ENCODE results near the gene MAP4K2. TPM values are rescaled to one million over a fixed set of nuclear protein-coding genes. Genes with fewer than 3 reads are reported as not detected.

The MAP4K2 gene
- total RNA-seq, 2 donors from 2014 or later = 9.2 to 13.3 TPM

DNA sequence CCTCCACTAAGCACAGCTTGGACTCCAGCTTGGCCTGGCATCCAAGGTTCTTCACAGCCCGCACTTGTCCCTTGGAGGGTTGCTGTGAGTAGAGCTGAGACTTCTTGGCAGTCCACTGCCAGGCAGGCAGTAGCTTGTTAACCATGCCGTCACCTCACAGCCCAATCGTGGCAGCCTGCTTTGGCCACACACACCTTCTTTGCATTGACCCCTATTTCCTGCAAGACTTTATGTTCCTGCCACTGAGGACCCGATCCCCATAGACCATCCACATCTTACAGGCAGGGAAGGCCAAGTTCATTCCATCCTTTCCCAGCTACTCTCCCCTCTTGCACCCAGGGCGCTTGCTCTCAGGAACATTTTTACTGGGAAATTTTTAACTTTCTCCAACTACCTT, 40.7 kb downstream of the MAP4K2 start:
- H3K27me3 ChIP-seq = no peaks in the 10 kb centered on the region
- no peaks in the 10 kb centered on the region for H3K9me3 ChIP-seq
- H3K9ac ChIP-seq (ENCODE audit: low read depth in 2 of 2, low read length in 2 of 2) = no peak overlapping the region
- H3K4me1 ChIP-seq = peaks cover 7% of the 10 kb centered on the region
- no peak overlapping the region for H3K27ac ChIP-seq
- no peak for DNase-seq
- no peak overlapping the region for H3K4me3 ChIP-seq
- H3K36me3 ChIP-seq = peaks cover 25% of the 10 kb centered on the region
- intact Hi-C loops (cut with DNase I) = no loop called here
- TF ChIP-seq, protein P1, sequence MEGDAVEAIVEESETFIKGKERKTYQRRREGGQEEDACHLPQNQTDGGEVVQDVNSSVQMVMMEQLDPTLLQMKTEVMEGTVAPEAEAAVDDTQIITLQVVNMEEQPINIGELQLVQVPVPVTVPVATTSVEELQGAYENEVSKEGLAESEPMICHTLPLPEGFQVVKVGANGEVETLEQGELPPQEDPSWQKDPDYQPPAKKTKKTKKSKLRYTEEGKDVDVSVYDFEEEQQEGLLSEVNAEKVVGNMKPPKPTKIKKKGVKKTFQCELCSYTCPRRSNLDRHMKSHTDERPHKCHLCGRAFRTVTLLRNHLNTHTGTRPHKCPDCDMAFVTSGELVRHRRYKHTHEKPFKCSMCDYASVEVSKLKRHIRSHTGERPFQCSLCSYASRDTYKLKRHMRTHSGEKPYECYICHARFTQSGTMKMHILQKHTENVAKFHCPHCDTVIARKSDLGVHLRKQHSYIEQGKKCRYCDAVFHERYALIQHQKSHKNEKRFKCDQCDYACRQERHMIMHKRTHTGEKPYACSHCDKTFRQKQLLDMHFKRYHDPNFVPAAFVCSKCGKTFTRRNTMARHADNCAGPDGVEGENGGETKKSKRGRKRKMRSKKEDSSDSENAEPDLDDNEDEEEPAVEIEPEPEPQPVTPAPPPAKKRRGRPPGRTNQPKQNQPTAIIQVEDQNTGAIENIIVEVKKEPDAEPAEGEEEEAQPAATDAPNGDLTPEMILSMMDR (IDR thresholded peaks at IDR 0.05) = no peak

GRCh38 chr11:64760759-64761420, 42.1 kb downstream of the MAP4K2 start:
- no peak overlapping the region for H3K27ac ChIP-seq
- no peak for DNase-seq

DNA sequence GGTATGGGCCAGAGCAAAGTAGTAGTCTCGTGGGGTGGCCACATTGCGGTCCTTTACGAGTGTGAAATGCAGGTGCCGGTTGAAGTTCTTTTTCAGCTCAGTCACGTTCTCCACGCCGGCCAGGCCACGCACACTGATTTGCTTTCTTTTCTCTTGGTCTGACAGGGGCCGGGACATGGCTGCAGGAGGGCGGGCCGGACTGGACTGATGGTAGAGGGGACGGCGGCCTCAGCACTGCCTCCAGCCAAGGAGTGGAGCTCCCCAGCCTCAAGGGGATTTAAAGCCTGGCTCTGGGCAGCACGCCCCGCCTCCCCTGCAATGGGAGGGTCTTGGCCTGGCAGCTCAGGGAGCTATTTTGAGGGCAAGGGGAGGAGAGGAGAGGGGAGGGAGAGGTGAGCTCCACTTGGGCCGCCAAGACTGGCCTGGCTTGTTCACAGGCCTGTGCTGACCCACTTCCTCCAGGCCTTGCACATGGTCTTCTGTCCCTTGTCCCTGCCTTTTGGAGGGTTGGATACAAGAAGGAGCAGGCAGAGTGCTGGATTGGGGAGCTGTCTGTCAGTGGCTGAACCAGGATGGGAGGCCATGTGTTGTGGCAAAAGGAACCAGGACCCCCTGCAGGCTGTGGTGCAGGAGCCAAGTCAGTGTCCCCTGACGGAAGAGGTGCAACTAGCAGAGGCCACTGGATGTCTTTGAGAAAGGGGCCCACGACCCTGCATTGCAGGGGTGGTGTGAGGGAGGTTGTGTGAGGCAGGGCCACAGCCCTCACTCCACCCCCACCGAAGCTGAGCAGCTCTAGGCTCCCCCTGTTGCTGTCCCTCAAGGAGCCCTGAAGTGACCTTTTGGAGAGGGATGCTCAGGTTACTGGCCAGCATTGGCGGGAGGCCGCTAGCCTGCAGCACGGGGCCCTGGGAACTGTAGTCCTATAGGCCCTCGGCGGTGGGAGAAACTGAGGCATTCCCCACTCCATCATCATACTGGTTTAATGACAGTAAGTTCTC, 43.0 kb downstream of the MAP4K2 start, which contains the start of gene PYGM:
TSS of gene PYGM (minus strand) at position 253 of the 998 bp plus-strand sequence. CDS start at position 177, 76 bp downstream.
- H3K4me3 ChIP-seq = no peak within 1 kb of the TSS
- intact Hi-C loops (cut with DNase I) = no loop called here
- no peaks in the 10 kb centered on the region for H3K9me3 ChIP-seq
- H3K36me3 ChIP-seq = peaks cover 5% of the 10 kb centered on the region
- H3K27ac ChIP-seq = no peak within 1 kb of the TSS
- peak; percentile 45 for DNase-seq
- TF ChIP-seq, protein P1 (IDR thresholded peaks at IDR 0.05) = no peak
- no peaks in the 10 kb centered on the region for H3K27me3 ChIP-seq
- peaks cover 7% of the 10 kb centered on the region for H3K4me1 ChIP-seq
- peak within 1 kb of the TSS in 1 of 2 donors; percentile 14 for H3K9ac ChIP-seq (ENCODE audit: low read depth in 2 of 2, low read length in 2 of 2)

More at GRCh38 chr11:64760759-64761420, 42.1 kb downstream of the MAP4K2 start:
- TF ChIP-seq, protein P1 (IDR thresholded peaks at IDR 0.05) = no peak
- no peaks in the 10 kb centered on the region for H3K27me3 ChIP-seq
- H3K9ac ChIP-seq (ENCODE audit: low read depth in 2 of 2, low read length in 2 of 2) = no peak overlapping the region
- H3K4me1 ChIP-seq = peaks cover 7% of the 10 kb centered on the region
- H3K36me3 ChIP-seq = peaks cover 14% of the 10 kb centered on the region
- H3K9me3 ChIP-seq = no peaks in the 10 kb centered on the region
- no peak overlapping the region for H3K4me3 ChIP-seq
- intact Hi-C loops (cut with DNase I) = no loop called here

DNA sequence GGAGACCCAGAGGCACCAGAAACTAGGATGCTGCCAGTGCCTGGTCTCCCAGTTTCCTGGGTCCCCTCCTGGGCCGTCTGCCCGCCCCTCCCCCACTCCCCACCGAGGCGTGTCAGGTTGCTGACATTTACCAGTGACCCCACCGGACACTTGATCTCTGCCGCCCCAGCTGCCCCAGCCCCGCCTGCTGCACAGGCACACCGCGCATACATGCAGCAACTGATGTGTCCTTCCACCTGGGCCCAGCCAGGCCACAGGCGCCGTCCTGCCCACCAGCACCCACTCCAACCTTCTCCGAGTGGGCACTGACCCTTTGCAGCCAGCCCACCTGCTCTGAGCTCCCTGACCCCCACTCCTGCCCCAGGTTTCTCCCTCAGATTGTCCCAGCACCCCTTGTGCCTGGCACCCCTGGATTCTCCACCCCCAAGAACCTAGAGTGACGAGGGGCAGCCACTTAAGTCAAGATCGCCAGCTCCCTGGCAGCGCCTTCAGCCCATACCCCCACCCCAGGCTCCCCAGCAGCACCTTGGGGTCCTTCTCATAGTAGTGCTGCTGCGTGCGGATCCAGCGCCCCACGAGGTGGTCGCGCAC, 43.8 kb downstream of the MAP4K2 start:
- Histone ChIP-seq H3K27me3 (no peaks in the 10 kb centered on the region), H3K27ac (no peak overlapping the region), H3K36me3 (peaks cover 4% of the 10 kb centered on the region), H3K4me1 (peaks cover 7% of the 10 kb centered on the region), H3K4me3 (no peak overlapping the region), H3K9me3 (no peaks in the 10 kb centered on the region), H3K9ac (ENCODE audit: low read depth in 2 of 2, low read length in 2 of 2) (no peak overlapping the region)
- intact Hi-C loops (cut with DNase I) = no loop called here
- TF ChIP-seq, protein P1 (IDR thresholded peaks at IDR 0.05) = no peak
- DNase-seq = no peak

All from colonic mucosa (tissue), 4 donors.